HL-60 (cell line): ENCODE data around the gene ATP2B3.

Experiments used
- GABPA ChIP-seq: IDR thresholded peaks from 2 replicates; pipeline ENCODE4 v1.6.1; 2012; ENCODE audit warnings: low read depth
- POLR2AphosphoS5 ChIP-seq: IDR thresholded peaks from 2 replicates; pipeline ENCODE4 v1.6.1; 2012; ENCODE audit warnings: low read depth
- TF ChIP-seq, protein P1 (sequence below): IDR thresholded peaks from one replicate; pipeline ENCODE4 v1.5.1; 2011; ENCODE audit warnings: low read length, control low read depth, inconsistent platforms; ENCODE audit not compliant: insufficient read depth
- TF ChIP-seq, protein P2 (sequence below): IDR thresholded peaks from 2 replicates; pipeline ENCODE4 v1.6.1; 2012; ENCODE audit warnings: low read depth; ENCODE audit not compliant: insufficient replicate concordance

DNA sequence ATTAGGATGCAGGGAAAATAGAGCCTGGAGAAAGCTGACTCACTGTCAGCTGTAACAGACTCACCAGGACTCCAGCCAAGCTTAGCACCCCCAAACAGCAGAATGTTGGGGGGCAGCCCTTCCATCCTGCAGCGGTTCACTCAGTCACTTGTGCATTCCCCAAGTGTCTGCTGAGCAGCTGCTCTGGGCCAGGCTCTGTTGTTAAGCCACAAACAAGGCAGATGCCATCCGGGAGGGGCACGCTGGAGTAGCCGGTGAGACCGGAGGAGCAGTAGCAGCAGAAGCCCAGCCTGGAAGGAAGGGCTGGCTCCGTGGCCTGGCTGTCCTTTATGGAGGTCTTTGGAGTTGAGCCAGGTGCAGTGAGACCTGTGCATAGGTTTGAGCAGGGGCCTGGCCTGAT, 59.5 kb downstream of the ATP2B3 start:
- no peak for TF ChIP-seq POLR2AphosphoS5
- TF ChIP-seq, protein P1, sequence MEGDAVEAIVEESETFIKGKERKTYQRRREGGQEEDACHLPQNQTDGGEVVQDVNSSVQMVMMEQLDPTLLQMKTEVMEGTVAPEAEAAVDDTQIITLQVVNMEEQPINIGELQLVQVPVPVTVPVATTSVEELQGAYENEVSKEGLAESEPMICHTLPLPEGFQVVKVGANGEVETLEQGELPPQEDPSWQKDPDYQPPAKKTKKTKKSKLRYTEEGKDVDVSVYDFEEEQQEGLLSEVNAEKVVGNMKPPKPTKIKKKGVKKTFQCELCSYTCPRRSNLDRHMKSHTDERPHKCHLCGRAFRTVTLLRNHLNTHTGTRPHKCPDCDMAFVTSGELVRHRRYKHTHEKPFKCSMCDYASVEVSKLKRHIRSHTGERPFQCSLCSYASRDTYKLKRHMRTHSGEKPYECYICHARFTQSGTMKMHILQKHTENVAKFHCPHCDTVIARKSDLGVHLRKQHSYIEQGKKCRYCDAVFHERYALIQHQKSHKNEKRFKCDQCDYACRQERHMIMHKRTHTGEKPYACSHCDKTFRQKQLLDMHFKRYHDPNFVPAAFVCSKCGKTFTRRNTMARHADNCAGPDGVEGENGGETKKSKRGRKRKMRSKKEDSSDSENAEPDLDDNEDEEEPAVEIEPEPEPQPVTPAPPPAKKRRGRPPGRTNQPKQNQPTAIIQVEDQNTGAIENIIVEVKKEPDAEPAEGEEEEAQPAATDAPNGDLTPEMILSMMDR, result no peak
- TF ChIP-seq GABPA, result no peak
- TF ChIP-seq, protein P2, sequence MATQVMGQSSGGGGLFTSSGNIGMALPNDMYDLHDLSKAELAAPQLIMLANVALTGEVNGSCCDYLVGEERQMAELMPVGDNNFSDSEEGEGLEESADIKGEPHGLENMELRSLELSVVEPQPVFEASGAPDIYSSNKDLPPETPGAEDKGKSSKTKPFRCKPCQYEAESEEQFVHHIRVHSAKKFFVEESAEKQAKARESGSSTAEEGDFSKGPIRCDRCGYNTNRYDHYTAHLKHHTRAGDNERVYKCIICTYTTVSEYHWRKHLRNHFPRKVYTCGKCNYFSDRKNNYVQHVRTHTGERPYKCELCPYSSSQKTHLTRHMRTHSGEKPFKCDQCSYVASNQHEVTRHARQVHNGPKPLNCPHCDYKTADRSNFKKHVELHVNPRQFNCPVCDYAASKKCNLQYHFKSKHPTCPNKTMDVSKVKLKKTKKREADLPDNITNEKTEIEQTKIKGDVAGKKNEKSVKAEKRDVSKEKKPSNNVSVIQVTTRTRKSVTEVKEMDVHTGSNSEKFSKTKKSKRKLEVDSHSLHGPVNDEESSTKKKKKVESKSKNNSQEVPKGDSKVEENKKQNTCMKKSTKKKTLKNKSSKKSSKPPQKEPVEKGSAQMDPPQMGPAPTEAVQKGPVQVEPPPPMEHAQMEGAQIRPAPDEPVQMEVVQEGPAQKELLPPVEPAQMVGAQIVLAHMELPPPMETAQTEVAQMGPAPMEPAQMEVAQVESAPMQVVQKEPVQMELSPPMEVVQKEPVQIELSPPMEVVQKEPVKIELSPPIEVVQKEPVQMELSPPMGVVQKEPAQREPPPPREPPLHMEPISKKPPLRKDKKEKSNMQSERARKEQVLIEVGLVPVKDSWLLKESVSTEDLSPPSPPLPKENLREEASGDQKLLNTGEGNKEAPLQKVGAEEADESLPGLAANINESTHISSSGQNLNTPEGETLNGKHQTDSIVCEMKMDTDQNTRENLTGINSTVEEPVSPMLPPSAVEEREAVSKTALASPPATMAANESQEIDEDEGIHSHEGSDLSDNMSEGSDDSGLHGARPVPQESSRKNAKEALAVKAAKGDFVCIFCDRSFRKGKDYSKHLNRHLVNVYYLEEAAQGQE, result no peak
